Keratinocyte (primary cell): ENCODE measurements around the gene MMEL1. TPM values are rescaled to one million over a fixed set of nuclear protein-coding genes. Genes with fewer than 3 reads are reported as not detected.

Source experiments
- DNase-seq: peaks from one replicate; pipeline ENCODE4 v3.0.0-alpha.2; 2011; ENCODE audit warnings: low read depth, missing footprints, low spot score
- FAIRE-seq: peaks from 2 replicates; lab custom pipeline; 2011; peaks lifted over from hg19 to GRCh38; lab: Jason Lieb, UNC
- H2AFZ ChIP-seq: 2 replicates; pipeline ENCODE4 v1.6.0; 2012; ENCODE audit warnings: low read length, control low read depth, inconsistent platforms; ENCODE audit not compliant: control insufficient read depth
- H3K27ac ChIP-seq: 2 replicates; pipeline ENCODE4 v1.5.1; 2011; ENCODE audit warnings: low read length; ENCODE audit not compliant: control insufficient read depth, insufficient read depth
- H3K27me3 ChIP-seq: 3 replicates; pipeline ENCODE4 v1.6.0; 2011; ENCODE audit warnings: low read length; ENCODE audit not compliant: control insufficient read depth, insufficient read depth; ENCODE audit errors: extremely low read depth
- H3K36me3 ChIP-seq, 2 experiments: 2 replicates in 1 of 2; 3 replicates in 1 of 2; pipeline ENCODE4 v1.5.1; 2011; ENCODE audit warnings: low read length in 2 of 2, mild to moderate bottlenecking in 1 of 2; ENCODE audit not compliant: control insufficient read depth in 2 of 2, insufficient read depth in 2 of 2; ENCODE audit errors: extremely low read depth in 1 of 2
- H3K4me1 ChIP-seq: 3 replicates; pipeline ENCODE4 v1.5.1; 2011; ENCODE audit warnings: low read length; ENCODE audit not compliant: control insufficient read depth, insufficient read depth; ENCODE audit errors: extremely low read depth
- H3K4me2 ChIP-seq: 3 replicates; pipeline ENCODE4 v1.6.0; 2011; ENCODE audit warnings: low read depth, low read length; ENCODE audit not compliant: control insufficient read depth, insufficient read depth; ENCODE audit errors: extremely low read depth
- H3K4me3 ChIP-seq, 3 experiments: fragments of 200-600 bp in 1 of 3; sonication (generic) in 1 of 3; 2 replicates in 2 of 3; 3 replicates in 1 of 3; pipeline ENCODE4 v1.5.1; 2011 to 2016; ENCODE audit warnings: low read length in 3 of 3, mild to moderate bottlenecking in 3 of 3, control low read depth in 2 of 3, inconsistent platforms in 1 of 3, low read depth in 1 of 3, mixed read lengths in 1 of 3, mixed run types in 1 of 3, moderate library complexity in 1 of 3; ENCODE audit not compliant: control insufficient read depth in 2 of 3, insufficient read depth in 2 of 3; ENCODE audit errors: extremely low read depth in 1 of 3
- H3K79me2 ChIP-seq: 2 replicates; pipeline ENCODE4 v1.6.0; 2012; ENCODE audit warnings: low read length; ENCODE audit not compliant: control insufficient read depth, insufficient read depth
- H3K9ac ChIP-seq: 3 replicates; pipeline ENCODE4 v1.6.0; 2011; ENCODE audit warnings: low read length; ENCODE audit not compliant: control insufficient read depth, insufficient read depth; ENCODE audit errors: extremely low read depth
- H3K9me1 ChIP-seq: 3 replicates; pipeline ENCODE4 v1.6.0; 2011; ENCODE audit warnings: low read length; ENCODE audit not compliant: control insufficient read depth, insufficient read depth; ENCODE audit errors: extremely low read depth
- H3K9me3 ChIP-seq: 2 replicates; pipeline ENCODE4 v1.5.1; 2012; ENCODE audit warnings: low read depth, low read length; ENCODE audit not compliant: control insufficient read depth
- H4K20me1 ChIP-seq: 3 replicates; pipeline ENCODE4 v1.6.0; 2011; ENCODE audit warnings: low read length; ENCODE audit not compliant: control insufficient read depth, insufficient read depth; ENCODE audit errors: extremely low read depth
- EZH2 ChIP-seq: IDR thresholded peaks from one replicate; pipeline ENCODE4 v1.6.1; 2012; ENCODE audit warnings: inconsistent platforms, mild to moderate bottlenecking, low read length, moderate library complexity
- dilution Hi-C: fragments of 300-500 bp; cut with MboI; formaldehyde crosslinking; loops from one replicate; pipeline ENCODE4 v1.7.0; 2020; ENCODE audit warnings: low sequenced_read_pairs; ENCODE audit not compliant: extremely low pct_ligation_motif_present
- polyA plus RNA-seq, 5 experiments: library from polyadenylated mRNA; depleted of rRNA in 3 of 5; stranded (reverse) in 3 of 5; stranded (forward) in 1 of 5; unstranded in 1 of 5; fragments of >200 nt; gene quantifications; 1 replicate in 1 of 5; 2 replicates in 3 of 5; 3 replicates in 1 of 5; pipeline versions ENCODE4 v1.2.1 to v1.2.3, GENCODE V29; 2011 to 2012; ENCODE audit warnings: missing spikeins in 2 of 5, low read depth in 1 of 5, low replicate concordance in 1 of 5
- TF ChIP-seq, protein P1 (sequence below), 3 experiments: IDR thresholded peaks in 1 of 3; conservative IDR thresholded peaks in 1 of 3; optimal IDR thresholded peaks in 1 of 3; 2 replicates in 2 of 3; 3 replicates in 1 of 3; pipeline versions ENCODE3 to v1.5.1; 2011; ENCODE audit warnings: low read length in 3 of 3, mild to moderate bottlenecking in 3 of 3, moderate library complexity in 2 of 3, control low read depth in 1 of 3, inconsistent platforms in 1 of 3; ENCODE audit not compliant: insufficient read depth in 2 of 3; ENCODE audit errors: extremely low read depth in 1 of 3

MMEL1 gene
- polyA plus RNA-seq, 1 donor (not counting 4 experiments of a cell fraction or from before 2014, with no cell fraction given) = not detected

- Histone ChIP-seq H4K20me1 (no peaks in the 10 kb centered on the region), H3K27ac (no peak overlapping the region), H3K9me1 (no peaks in the 10 kb centered on the region), H2AFZ (no peak overlapping the region), H3K9ac (no peak overlapping the region), H3K27me3 (peaks cover 6% of the 10 kb centered on the region), H3K79me2 (no peaks in the 10 kb centered on the region), H3K9me3 (no peaks in the 10 kb centered on the region), H3K4me2 (no peak overlapping the region), H3K4me3 (no peak overlapping the region), H3K4me1 (no peaks in the 10 kb centered on the region), H3K36me3 (no peaks in the 10 kb centered on the region)
- FAIRE-seq = no peak
- dilution Hi-C loops = no loop called here
- no peak for TF ChIP-seq EZH2
- TF ChIP-seq, protein P1, sequence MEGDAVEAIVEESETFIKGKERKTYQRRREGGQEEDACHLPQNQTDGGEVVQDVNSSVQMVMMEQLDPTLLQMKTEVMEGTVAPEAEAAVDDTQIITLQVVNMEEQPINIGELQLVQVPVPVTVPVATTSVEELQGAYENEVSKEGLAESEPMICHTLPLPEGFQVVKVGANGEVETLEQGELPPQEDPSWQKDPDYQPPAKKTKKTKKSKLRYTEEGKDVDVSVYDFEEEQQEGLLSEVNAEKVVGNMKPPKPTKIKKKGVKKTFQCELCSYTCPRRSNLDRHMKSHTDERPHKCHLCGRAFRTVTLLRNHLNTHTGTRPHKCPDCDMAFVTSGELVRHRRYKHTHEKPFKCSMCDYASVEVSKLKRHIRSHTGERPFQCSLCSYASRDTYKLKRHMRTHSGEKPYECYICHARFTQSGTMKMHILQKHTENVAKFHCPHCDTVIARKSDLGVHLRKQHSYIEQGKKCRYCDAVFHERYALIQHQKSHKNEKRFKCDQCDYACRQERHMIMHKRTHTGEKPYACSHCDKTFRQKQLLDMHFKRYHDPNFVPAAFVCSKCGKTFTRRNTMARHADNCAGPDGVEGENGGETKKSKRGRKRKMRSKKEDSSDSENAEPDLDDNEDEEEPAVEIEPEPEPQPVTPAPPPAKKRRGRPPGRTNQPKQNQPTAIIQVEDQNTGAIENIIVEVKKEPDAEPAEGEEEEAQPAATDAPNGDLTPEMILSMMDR (optimal IDR thresholded peaks at IDR 0.05 in 1 of 3, IDR thresholded peaks at IDR 0.05 in 1 of 3, conservative IDR thresholded peaks at IDR 0.05 in 1 of 3; ENCODE audit: extremely low read depth in 1 of 3, insufficient read depth in 2 of 3, low read length in 3 of 3) = no peak
- no peak for DNase-seq
These were observed 13.0 kb upstream of the MMEL1 start for GRCh38 chr1:2645776-2646175.

DNA sequence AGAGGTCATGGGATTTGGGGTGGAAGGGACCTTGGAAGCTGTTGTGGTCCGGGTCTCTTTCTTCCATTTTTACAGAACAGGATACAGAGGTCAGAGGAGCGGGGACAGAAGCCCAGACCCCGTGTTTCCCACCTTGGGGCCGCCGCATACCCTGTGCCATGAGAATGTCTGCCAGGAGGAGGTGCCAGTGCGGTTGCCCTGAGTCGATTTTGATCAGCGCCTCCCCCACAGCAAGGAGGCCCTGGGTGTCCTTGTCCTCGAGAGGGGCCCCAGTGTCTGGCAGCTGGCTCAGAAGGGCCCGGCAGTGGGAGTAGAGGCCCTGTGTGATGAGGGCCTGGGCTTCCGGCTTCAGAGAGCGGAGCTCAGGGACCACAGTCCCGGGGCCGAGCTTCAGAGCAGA lies 12.3 kb upstream of the MMEL1 start:
- no peaks in the 10 kb centered on the region for H3K9me1 ChIP-seq
- H4K20me1 ChIP-seq = no peaks in the 10 kb centered on the region
- H3K27me3 ChIP-seq = peaks cover under 1% of the 10 kb centered on the region
- DNase-seq (no peak), FAIRE-seq (no peak)
- no peaks in the 10 kb centered on the region for H3K79me2 ChIP-seq
- H3K36me3 ChIP-seq = no peaks in the 10 kb centered on the region
- H3K9ac ChIP-seq = no peak overlapping the region
- dilution Hi-C loops = no loop called here
- no peak overlapping the region for H3K4me2 ChIP-seq
- TF ChIP-seq EZH2 = no peak
- TF ChIP-seq, protein P1 (optimal IDR thresholded peaks at IDR 0.05 in 1 of 3, IDR thresholded peaks at IDR 0.05 in 1 of 3, conservative IDR thresholded peaks at IDR 0.05 in 1 of 3; ENCODE audit: extremely low read depth in 1 of 3, insufficient read depth in 2 of 3, low read length in 3 of 3) = no peak
- no peak overlapping the region for H2AFZ ChIP-seq
- H3K4me3 ChIP-seq = no peak overlapping the region
- H3K9me3 ChIP-seq = no peaks in the 10 kb centered on the region
- no peaks in the 10 kb centered on the region for H3K4me1 ChIP-seq
- H3K27ac ChIP-seq = no peak overlapping the region
